ENCODE results near the gene LY6G6C.

Gene LY6G6C

GRCh38 chr6:31729979-31730630 lies 8.6 kb upstream of the LY6G6C start:
- peak overlapping the region; percentile 69 for H3K4me3 ChIP-seq (ENCODE audit: low read depth, low read length)
- TF ChIP-seq MYC (IDR thresholded peaks at IDR 0.05; ENCODE audit: low read depth, low read length) (peak; percentile 35; the same call in 1 of the 2 replicates), MAX (IDR thresholded peaks at IDR 0.05; ENCODE audit: low read depth, low read length) (peak; percentile 39; the same call in 1 of the 2 replicates), CTCF (IDR thresholded peaks at IDR 0.05; ENCODE audit: low read depth, low read length) (no peak), POLR2A (IDR thresholded peaks at IDR 0.05; ENCODE audit: extremely low read depth, insufficient read length) (peak; percentile 35)
- DNase-seq (ENCODE audit: low read depth), result peak; percentile 91

GRCh38 chr6:31729515-31729978 lies 8.0 kb upstream of the LY6G6C start:
- TF ChIP-seq MYC (IDR thresholded peaks at IDR 0.05; ENCODE audit: low read depth, low read length) (peak; percentile 66), CTCF (IDR thresholded peaks at IDR 0.05; ENCODE audit: low read depth, low read length) (peak; percentile 83), MAX (IDR thresholded peaks at IDR 0.05; ENCODE audit: low read depth, low read length) (peak; percentile 28), POLR2A (IDR thresholded peaks at IDR 0.05; ENCODE audit: extremely low read depth, insufficient read length) (peak; percentile 6)
- DNase-seq (ENCODE audit: low read depth), result peak; percentile 94
- H3K4me3 ChIP-seq (ENCODE audit: low read depth, low read length), result peak overlapping the region; percentile 69

GRCh38 chr6:31728767-31729514 lies 7.4 kb upstream of the LY6G6C start, which contains the start of gene DDAH2:
Gene DDAH2 (minus strand): TSS chr6:31729299. CDS start chr6:31729161, 138 bp downstream.
- no peak for TF ChIP-seq MAX (IDR thresholded peaks at IDR 0.05; ENCODE audit: low read depth, low read length)
- peak; percentile 6 for TF ChIP-seq POLR2A (IDR thresholded peaks at IDR 0.05; ENCODE audit: extremely low read depth, insufficient read length)
- TF ChIP-seq CTCF (IDR thresholded peaks at IDR 0.05; ENCODE audit: low read depth, low read length), result no peak
- peak within 1 kb of the TSS; percentile 69 for H3K4me3 ChIP-seq (ENCODE audit: low read depth, low read length)
- no peak for DNase-seq (ENCODE audit: low read depth)

GRCh38 chr6:31727717-31728671 lies 6.4 kb upstream of the LY6G6C start:
- no peak overlapping the region for H3K4me3 ChIP-seq (ENCODE audit: low read depth, low read length)
- no peak for DNase-seq (ENCODE audit: low read depth)
- TF ChIP-seq CTCF (IDR thresholded peaks at IDR 0.05; ENCODE audit: low read depth, low read length), result no peak
- no peak for TF ChIP-seq MYC (IDR thresholded peaks at IDR 0.05; ENCODE audit: low read depth, low read length)
- TF ChIP-seq MAX (IDR thresholded peaks at IDR 0.05; ENCODE audit: low read depth, low read length), result no peak
- no peak for TF ChIP-seq POLR2A (IDR thresholded peaks at IDR 0.05; ENCODE audit: extremely low read depth, insufficient read length)

- TF ChIP-seq POLR2A (IDR thresholded peaks at IDR 0.05; ENCODE audit: extremely low read depth, insufficient read length) (no peak), MAX (IDR thresholded peaks at IDR 0.05; ENCODE audit: low read depth, low read length) (peak; percentile 48; the same call in 1 of the 2 replicates), CTCF (IDR thresholded peaks at IDR 0.05; ENCODE audit: low read depth, low read length) (no peak), MYC (IDR thresholded peaks at IDR 0.05; ENCODE audit: low read depth, low read length) (peak; percentile 56; the same call in 1 of the 2 replicates)
- H3K4me3 ChIP-seq (ENCODE audit: low read depth, low read length), result no peak overlapping the region
- peak; percentile 93 for DNase-seq (ENCODE audit: low read depth)
These were observed 5.6 kb upstream of the LY6G6C start for GRCh38 chr6:31727034-31727716.

All from NB4 (cell line).